ENCODE results near the gene GREM2.

GREM2 gene

GRCh38 chr1:240607006-240607405 lies 4.9 kb downstream of the GREM2 start:
- H3K27me3 ChIP-seq, result peaks cover 19% of the 10 kb centered on the region
- no peaks in the 10 kb centered on the region for H3K4me1 ChIP-seq
- TF ChIP-seq, protein P1, sequence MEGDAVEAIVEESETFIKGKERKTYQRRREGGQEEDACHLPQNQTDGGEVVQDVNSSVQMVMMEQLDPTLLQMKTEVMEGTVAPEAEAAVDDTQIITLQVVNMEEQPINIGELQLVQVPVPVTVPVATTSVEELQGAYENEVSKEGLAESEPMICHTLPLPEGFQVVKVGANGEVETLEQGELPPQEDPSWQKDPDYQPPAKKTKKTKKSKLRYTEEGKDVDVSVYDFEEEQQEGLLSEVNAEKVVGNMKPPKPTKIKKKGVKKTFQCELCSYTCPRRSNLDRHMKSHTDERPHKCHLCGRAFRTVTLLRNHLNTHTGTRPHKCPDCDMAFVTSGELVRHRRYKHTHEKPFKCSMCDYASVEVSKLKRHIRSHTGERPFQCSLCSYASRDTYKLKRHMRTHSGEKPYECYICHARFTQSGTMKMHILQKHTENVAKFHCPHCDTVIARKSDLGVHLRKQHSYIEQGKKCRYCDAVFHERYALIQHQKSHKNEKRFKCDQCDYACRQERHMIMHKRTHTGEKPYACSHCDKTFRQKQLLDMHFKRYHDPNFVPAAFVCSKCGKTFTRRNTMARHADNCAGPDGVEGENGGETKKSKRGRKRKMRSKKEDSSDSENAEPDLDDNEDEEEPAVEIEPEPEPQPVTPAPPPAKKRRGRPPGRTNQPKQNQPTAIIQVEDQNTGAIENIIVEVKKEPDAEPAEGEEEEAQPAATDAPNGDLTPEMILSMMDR (IDR thresholded peaks at IDR 0.05; ENCODE audit: low read depth, low read length), result no peak
- DNase-seq, result no peak
- H3K36me3 ChIP-seq, result no peaks in the 10 kb centered on the region
- H3K4me3 ChIP-seq (ENCODE audit: low read depth, low read length), result no peak overlapping the region
- H3K9me3 ChIP-seq, result no peaks in the 10 kb centered on the region

DNA sequence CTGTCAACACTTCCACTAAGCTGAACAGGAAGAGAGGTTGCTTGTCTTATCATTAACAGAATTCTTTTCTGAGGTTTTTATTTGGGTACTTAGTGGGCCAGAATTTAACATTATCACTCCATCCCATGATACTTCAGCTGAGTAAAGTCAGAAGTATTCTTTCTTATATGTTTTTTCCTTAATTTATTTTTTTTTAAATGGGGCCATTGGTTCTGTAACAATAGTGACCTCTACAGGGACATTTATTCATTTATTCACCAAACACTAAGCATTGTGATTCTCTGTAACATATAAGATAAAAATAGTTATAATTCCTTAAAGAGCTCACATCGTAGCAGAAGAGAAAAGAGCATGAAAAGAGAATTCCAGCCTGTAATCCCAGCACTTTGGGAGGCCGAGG lies 9.8 kb downstream of the GREM2 start:
- Histone ChIP-seq H3K4me1 (no peaks in the 10 kb centered on the region), H3K4me3 (ENCODE audit: low read depth, low read length) (no peak overlapping the region), H3K27me3 (no peaks in the 10 kb centered on the region), H3K9me3 (no peaks in the 10 kb centered on the region), H3K36me3 (no peaks in the 10 kb centered on the region)
- TF ChIP-seq, protein P1 (IDR thresholded peaks at IDR 0.05; ENCODE audit: low read depth, low read length), result no peak
- no peak for DNase-seq

DNA sequence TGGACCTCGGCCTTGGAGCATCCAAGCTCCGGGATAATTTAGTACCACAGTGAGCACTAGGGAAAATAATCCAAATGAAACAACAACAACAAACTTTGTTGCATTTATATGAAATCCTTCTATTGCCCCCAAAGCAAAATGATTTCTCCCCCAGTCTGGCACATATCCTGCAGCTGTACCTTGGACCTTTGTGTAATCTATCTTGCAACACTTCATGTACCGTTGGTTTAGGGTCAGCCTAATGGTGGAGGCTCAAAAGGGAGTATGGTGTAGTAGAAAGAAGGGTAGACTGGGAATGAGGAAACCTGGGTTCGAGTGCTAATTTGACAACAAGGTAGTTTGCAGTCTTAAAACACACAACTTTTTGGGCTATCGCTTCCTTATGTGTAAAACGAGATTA lies 12.1 kb downstream of the GREM2 start:
- H3K27me3 ChIP-seq, result no peaks in the 10 kb centered on the region
- no peaks in the 10 kb centered on the region for H3K36me3 ChIP-seq
- H3K4me3 ChIP-seq (ENCODE audit: low read depth, low read length), result no peak overlapping the region
- TF ChIP-seq, protein P1 (IDR thresholded peaks at IDR 0.05; ENCODE audit: low read depth, low read length), result no peak
- no peak for DNase-seq
- no peaks in the 10 kb centered on the region for H3K9me3 ChIP-seq
- no peaks in the 10 kb centered on the region for H3K4me1 ChIP-seq

- Histone ChIP-seq H3K36me3 (no peaks in the 10 kb centered on the region), H3K4me3 (ENCODE audit: low read depth, low read length) (no peak overlapping the region), H3K9me3 (no peaks in the 10 kb centered on the region), H3K4me1 (no peaks in the 10 kb centered on the region), H3K27me3 (no peaks in the 10 kb centered on the region)
- no peak for DNase-seq
- TF ChIP-seq, protein P1 (IDR thresholded peaks at IDR 0.05; ENCODE audit: low read depth, low read length), result no peak
These were observed 12.7 kb downstream of the GREM2 start for GRCh38 chr1:240599299-240599698.

DNA sequence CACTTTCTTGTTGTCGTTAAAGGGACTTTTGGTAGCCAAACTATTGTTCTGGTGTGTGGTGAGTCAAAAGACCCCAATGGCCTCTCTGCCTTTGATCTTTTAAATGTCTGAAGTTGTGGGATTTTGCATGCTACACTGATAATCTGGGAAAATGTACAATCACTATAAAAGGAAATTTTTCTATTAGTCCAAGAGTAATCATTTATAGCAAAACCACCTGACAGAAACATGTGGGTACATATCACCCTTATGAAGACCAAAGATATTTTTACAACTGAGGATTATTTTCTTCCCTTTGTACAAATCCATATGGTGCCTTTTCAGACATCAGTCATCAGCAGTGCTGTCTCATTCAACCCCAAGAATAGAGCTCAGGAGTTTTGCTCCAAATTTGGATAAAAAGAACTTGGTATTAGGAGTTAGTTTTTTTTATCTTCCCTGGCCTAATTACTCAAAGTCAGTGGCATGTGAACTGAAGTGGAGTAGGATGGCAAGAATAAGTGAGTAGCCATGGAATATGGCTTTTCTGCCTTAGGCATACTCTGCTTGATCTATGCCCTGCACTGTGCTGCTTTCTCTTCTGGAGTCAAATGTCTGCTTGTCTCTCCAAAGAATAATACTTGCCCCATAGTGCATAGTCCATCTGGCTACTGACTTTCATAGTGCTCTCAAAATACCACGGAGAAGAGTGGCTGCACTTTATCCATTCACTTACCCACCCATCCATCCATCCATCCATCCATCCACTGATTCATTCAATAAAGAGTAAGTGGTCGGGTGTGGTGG lies 13.5 kb downstream of the GREM2 start:
- no peak for DNase-seq
- no peaks in the 10 kb centered on the region for H3K36me3 ChIP-seq
- H3K4me3 ChIP-seq (ENCODE audit: low read depth, low read length), result no peak overlapping the region
- H3K4me1 ChIP-seq, result no peaks in the 10 kb centered on the region
- TF ChIP-seq, protein P1 (IDR thresholded peaks at IDR 0.05; ENCODE audit: low read depth, low read length), result no peak
- H3K9me3 ChIP-seq, result no peaks in the 10 kb centered on the region
- H3K27me3 ChIP-seq, result no peaks in the 10 kb centered on the region

DNA sequence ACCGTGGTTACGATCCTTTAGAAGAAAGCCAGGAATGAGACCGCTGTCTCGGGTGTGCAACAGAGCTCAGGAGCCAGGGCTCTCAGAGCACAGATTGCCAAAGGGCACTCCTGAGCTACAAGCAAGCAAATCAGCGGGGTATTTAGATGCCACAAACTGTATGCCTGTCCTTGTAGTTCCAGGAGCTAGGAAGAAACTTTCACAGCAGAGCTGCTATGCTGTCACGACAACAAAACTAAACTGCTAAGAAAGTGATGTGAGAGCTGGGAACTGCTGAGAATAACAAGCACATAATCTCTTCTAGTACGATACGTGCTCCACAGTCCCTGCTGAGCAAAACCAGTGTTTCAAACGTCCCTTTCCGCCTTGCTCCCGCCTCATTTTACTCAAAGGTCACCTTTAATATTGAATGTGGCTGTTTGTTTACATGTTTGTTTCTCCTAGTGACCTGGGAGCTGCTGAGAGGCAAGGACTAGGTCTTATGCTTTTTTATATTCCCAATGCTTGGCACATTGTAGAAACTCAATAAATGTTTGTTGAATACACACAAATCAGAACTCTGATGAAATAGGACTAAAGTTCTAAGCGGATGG lies 14.7 kb downstream of the GREM2 start:
- no peaks in the 10 kb centered on the region for H3K27me3 ChIP-seq
- H3K9me3 ChIP-seq, result no peaks in the 10 kb centered on the region
- DNase-seq, result no peak
- H3K4me1 ChIP-seq, result no peaks in the 10 kb centered on the region
- TF ChIP-seq, protein P1 (IDR thresholded peaks at IDR 0.05; ENCODE audit: low read depth, low read length), result no peak
- H3K36me3 ChIP-seq, result no peaks in the 10 kb centered on the region
- H3K4me3 ChIP-seq (ENCODE audit: low read depth, low read length), result no peak overlapping the region
